K562 (cell line): ENCODE data around the gene ZBTB49. TPM values are rescaled to one million over a fixed set of nuclear protein-coding genes. Genes with fewer than 3 reads are reported as not detected.

ENCODE experiments used
- CAMTA2 ChIP-seq: fragments of 250-450 bp; sonication (Bioruptor Pico); conservative IDR thresholded peaks from 2 replicates; pipeline ENCODE4 v1.5.1; 2022
- HDAC8 ChIP-seq: fragments of 450-650 bp; IDR thresholded peaks from 2 replicates; pipeline ENCODE4 v1.6.1; 2016; ENCODE audit warnings: mild to moderate bottlenecking, missing genetic modification characterization, moderate library complexity, missing compliant biosample characterization
- KLF13 ChIP-seq: fragments of 450-650 bp; IDR thresholded peaks from 2 replicates; pipeline ENCODE4 v1.6.1; 2016; ENCODE audit warnings: missing genetic modification characterization, low read depth, mild to moderate bottlenecking, missing compliant biosample characterization, moderate library complexity, borderline replicate concordance
- MAFG ChIP-seq: fragments of 450-650 bp; conservative IDR thresholded peaks from 2 replicates; pipeline ENCODE4 v1.6.1; 2016; ENCODE audit warnings: missing genetic modification characterization, missing compliant biosample characterization
- MAZ ChIP-seq, 2 experiments: fragments of 450-650 bp in 1 of 2; sonication (generic) in 1 of 2; formaldehyde crosslinking; IDR thresholded peaks in 1 of 2; conservative IDR thresholded peaks in 1 of 2; 2 replicates each; pipeline versions ENCODE4 v1.4.0 to v1.5.0; 2020; ENCODE audit warnings: mild to moderate bottlenecking in 1 of 2, missing genetic modification reagents in 1 of 2
- MBD2 ChIP-seq: sonication (generic); IDR thresholded peaks from 2 replicates; pipeline ENCODE4 v1.6.1; 2016; ENCODE audit warnings: low read depth, borderline replicate concordance
- MECOM ChIP-seq: fragments of 250-450 bp; sonication (Bioruptor Pico); IDR thresholded peaks from 2 replicates; pipeline ENCODE4 v1.8.0; 2022; ENCODE audit warnings: inconsistent platforms
- MTA2 ChIP-seq: fragments of 450-650 bp; IDR thresholded peaks from 2 replicates; pipeline ENCODE4 v1.6.1; 2016; ENCODE audit warnings: low read depth
- NFATC3 ChIP-seq: fragments of 450-650 bp; IDR thresholded peaks from 2 replicates; pipeline ENCODE4 v1.6.1; 2017; ENCODE audit warnings: mild to moderate bottlenecking
- SIX5 ChIP-seq, 2 experiments: IDR thresholded peaks; 2 replicates each; pipeline ENCODE4 v1.6.1; 2011; ENCODE audit warnings: low read length in 2 of 2, borderline replicate concordance in 1 of 2, low read depth in 1 of 2, mild to moderate bottlenecking in 1 of 2, moderate library complexity in 1 of 2; ENCODE audit not compliant: insufficient read depth in 1 of 2
- SMAD1 ChIP-seq: fragments of 150-350 bp; IDR thresholded peaks from 2 replicates; pipeline ENCODE4 v1.6.1; 2014; ENCODE audit warnings: low read length, low read depth; ENCODE audit not compliant: partially characterized antibody
- STAT5A ChIP-seq: IDR thresholded peaks from 2 replicates; pipeline ENCODE4 v1.6.1; 2012; ENCODE audit warnings: low read length, inconsistent platforms, borderline replicate concordance
- TAF1 ChIP-seq: IDR thresholded peaks from 2 replicates; pipeline ENCODE4 v1.6.1; 2011; ENCODE audit warnings: mild to moderate bottlenecking, low read length, moderate library complexity; ENCODE audit not compliant: insufficient read depth, control insufficient read depth, severe bottlenecking; ENCODE audit errors: extremely low read depth
- TCF3 ChIP-seq: sonication (generic); formaldehyde crosslinking; IDR thresholded peaks from 2 replicates; pipeline ENCODE4 v1.4.0; 2020; ENCODE audit warnings: mild to moderate bottlenecking, missing genetic modification reagents
- VEZF1 ChIP-seq: fragments of 200-800 bp; sonication (Bioruptor generic); IDR thresholded peaks from 2 replicates; pipeline ENCODE4 v1.6.1; 2017; ENCODE audit warnings: missing genetic modification characterization, missing compliant biosample characterization
- ZNF165 ChIP-seq: fragments of 250-450 bp; sonication (Bioruptor Pico); IDR thresholded peaks from 2 replicates; pipeline ENCODE4 v1.4.0; 2020; ENCODE audit warnings: borderline replicate concordance
- ZNF785 ChIP-seq: fragments of 250-450 bp; sonication (Bioruptor Pico); IDR thresholded peaks from 2 replicates; pipeline ENCODE4 v1.4.0; 2020; ENCODE audit warnings: mild to moderate bottlenecking
- polyA plus RNA-seq, 8 experiments: library from polyadenylated mRNA; depleted of rRNA in 4 of 8; stranded (reverse) in 5 of 8; unstranded in 3 of 8; fragments of >200 nt; fragmentation: Nextera tagmentation in 2 of 8; fragmentation: Illumina TruSeq in 1 of 8; extraction: Ambion mirVana in 2 of 8; extraction: Trizol in 1 of 8; gene quantifications; 2 replicates each; pipeline versions ENCODE4 v1.2.1 to v1.2.3, GENCODE V29; 2011 to 2014; ENCODE audit warnings: inconsistent platforms in 1 of 8, missing spikeins in 1 of 8
- total RNA-seq, 7 experiments: library from RNA; depleted of rRNA in 6 of 7; stranded (reverse); fragments of >200 nt in 6 of 7; fragmentation: Illumina TruSeq in 2 of 7; extraction: Trizol in 2 of 7; gene quantifications; 2 replicates each; pipeline versions ENCODE4 v1.2.1 to v1.2.3, GENCODE V29; 2011 to 2021; ENCODE audit warnings: low replicate concordance in 1 of 7
- TF ChIP-seq, protein P1 (sequence below): sonication (generic); formaldehyde crosslinking; IDR thresholded peaks from 2 replicates; pipeline ENCODE4 v1.8.1; 2023; ENCODE audit warnings: mild to moderate bottlenecking, missing genetic modification reagents
- TF ChIP-seq, protein P2 (sequence below), 2 experiments: fragments of 450-650 bp; IDR thresholded peaks; 2 replicates each; pipeline ENCODE4 v1.6.1; 2018; ENCODE audit warnings: mild to moderate bottlenecking in 2 of 2, low read depth in 1 of 2; ENCODE audit not compliant: partially characterized antibody in 2 of 2

The ZBTB49 gene
- total and polyA plus RNA-seq, 9 of the 15 experiments (the other 6 are each of a cell fraction or from before 2014, with no cell fraction given): 0.49 to 8.0 (median 4.2) TPM

DNA sequence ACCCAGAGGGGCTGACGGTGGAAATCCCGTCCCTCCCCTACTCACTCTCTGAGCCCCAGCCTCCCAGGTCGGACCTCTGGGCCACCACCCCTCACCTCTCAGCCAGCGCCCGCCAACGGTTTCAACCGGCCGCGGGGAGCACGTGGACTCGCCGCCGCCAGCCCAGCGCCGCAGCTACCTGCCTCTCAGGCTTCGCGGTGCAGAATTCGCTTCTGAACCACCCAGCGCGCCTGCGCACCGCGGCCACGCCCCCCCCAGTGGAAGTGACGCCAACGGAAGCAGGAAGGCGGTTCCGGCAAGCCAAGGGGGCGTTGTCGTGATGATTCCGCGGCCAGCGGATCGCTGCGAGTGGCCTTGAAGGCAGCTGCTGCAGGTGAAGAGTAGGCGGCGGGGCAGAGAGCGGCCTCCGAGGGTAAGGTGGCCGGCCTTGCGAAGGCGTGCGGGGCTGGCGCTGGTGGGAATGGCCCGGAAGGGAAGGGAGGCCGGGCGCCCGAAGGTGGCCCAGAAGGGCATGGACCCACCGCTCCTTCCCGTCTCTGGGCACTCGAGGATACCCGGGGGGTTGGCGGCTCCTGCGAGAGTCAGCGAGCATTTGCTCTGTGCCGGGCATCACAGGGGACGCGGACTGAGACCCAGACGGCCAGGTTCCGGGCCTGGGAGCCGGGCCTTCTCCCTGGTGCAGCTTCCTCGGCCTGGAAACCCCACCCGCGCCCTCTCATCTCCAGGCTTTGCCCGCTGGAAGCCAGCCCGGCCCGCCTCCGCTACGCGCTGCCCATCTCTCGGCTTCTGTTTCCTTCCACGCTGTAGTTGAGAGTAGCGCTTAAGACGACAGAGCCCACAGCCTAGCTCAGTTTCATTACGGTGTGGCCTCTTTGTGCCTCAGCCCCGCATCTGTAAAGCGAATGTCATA lies at the start of gene ZBTB49, which contains the start of gene LYAR (continued):
- TF ChIP-seq, protein P1, sequence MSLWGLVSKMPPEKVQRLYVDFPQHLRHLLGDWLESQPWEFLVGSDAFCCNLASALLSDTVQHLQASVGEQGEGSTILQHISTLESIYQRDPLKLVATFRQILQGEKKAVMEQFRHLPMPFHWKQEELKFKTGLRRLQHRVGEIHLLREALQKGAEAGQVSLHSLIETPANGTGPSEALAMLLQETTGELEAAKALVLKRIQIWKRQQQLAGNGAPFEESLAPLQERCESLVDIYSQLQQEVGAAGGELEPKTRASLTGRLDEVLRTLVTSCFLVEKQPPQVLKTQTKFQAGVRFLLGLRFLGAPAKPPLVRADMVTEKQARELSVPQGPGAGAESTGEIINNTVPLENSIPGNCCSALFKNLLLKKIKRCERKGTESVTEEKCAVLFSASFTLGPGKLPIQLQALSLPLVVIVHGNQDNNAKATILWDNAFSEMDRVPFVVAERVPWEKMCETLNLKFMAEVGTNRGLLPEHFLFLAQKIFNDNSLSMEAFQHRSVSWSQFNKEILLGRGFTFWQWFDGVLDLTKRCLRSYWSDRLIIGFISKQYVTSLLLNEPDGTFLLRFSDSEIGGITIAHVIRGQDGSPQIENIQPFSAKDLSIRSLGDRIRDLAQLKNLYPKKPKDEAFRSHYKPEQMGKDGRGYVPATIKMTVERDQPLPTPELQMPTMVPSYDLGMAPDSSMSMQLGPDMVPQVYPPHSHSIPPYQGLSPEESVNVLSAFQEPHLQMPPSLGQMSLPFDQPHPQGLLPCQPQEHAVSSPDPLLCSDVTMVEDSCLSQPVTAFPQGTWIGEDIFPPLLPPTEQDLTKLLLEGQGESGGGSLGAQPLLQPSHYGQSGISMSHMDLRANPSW: no peak
- TF ChIP-seq ZNF785 (CRISPR knock-in tag): no peak
- TF ChIP-seq STAT5A: no peak
- no peak for TF ChIP-seq MECOM (CRISPR knock-in tag)
- TF ChIP-seq, protein P2, sequence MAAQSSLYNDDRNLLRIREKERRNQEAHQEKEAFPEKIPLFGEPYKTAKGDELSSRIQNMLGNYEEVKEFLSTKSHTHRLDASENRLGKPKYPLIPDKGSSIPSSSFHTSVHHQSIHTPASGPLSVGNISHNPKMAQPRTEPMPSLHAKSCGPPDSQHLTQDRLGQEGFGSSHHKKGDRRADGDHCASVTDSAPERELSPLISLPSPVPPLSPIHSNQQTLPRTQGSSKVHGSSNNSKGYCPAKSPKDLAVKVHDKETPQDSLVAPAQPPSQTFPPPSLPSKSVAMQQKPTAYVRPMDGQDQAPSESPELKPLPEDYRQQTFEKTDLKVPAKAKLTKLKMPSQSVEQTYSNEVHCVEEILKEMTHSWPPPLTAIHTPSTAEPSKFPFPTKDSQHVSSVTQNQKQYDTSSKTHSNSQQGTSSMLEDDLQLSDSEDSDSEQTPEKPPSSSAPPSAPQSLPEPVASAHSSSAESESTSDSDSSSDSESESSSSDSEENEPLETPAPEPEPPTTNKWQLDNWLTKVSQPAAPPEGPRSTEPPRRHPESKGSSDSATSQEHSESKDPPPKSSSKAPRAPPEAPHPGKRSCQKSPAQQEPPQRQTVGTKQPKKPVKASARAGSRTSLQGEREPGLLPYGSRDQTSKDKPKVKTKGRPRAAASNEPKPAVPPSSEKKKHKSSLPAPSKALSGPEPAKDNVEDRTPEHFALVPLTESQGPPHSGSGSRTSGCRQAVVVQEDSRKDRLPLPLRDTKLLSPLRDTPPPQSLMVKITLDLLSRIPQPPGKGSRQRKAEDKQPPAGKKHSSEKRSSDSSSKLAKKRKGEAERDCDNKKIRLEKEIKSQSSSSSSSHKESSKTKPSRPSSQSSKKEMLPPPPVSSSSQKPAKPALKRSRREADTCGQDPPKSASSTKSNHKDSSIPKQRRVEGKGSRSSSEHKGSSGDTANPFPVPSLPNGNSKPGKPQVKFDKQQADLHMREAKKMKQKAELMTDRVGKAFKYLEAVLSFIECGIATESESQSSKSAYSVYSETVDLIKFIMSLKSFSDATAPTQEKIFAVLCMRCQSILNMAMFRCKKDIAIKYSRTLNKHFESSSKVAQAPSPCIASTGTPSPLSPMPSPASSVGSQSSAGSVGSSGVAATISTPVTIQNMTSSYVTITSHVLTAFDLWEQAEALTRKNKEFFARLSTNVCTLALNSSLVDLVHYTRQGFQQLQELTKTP (IDR thresholded peaks at IDR 0.05; ENCODE audit: low read depth in 1 of 2, partially characterized antibody in 2 of 2): no peak
- TF ChIP-seq NFATC3: no peak
- TF ChIP-seq MTA2: no peak
- peak; percentile 99 for TF ChIP-seq KLF13 (tag)
- TF ChIP-seq MAZ (CRISPR knock-in tag; conservative IDR thresholded peaks at IDR 0.05 in 1 of 2, IDR thresholded peaks at IDR 0.05 in 1 of 2): peak in 1 of 2 experiments; percentile 16; a peak in 1 of 4 replicates
- peak; percentile 87 for TF ChIP-seq TAF1
- TF ChIP-seq ZNF165 (CRISPR knock-in tag): no peak
- TF ChIP-seq VEZF1: 0 out of 2 replicates have a peak, but pooled peaks have one; percentile 23
- TF ChIP-seq MBD2: no peak
- TF ChIP-seq TCF3: no peak
- TF ChIP-seq MAFG (tag): no peak
- TF ChIP-seq HDAC8 (tag): no peak
- TF ChIP-seq SMAD1: no peak
- no peak for TF ChIP-seq SIX5 (IDR thresholded peaks at IDR 0.05; ENCODE audit: borderline replicate concordance in 1 of 2, insufficient read depth in 1 of 2, low read depth in 1 of 2, low read length in 2 of 2)
- TF ChIP-seq CAMTA2 (CRISPR knock-in tag): no peak
